Left kidney (tissue), 2 donors: Measurements from ENCODE around the gene OR7D2. TPM values are rescaled to one million over a fixed set of nuclear protein-coding genes. Genes with fewer than 3 reads are reported as not detected.

Experiments used
- DNase-seq: peaks from one replicate; pipeline ENCODE4 v3.0.0-alpha.2; 2013
- polyA plus RNA-seq: library from polyadenylated mRNA; unstranded; fragments of 120-200 nt; gene quantifications from one replicate; pipeline ENCODE4 v1.2.1, GENCODE V29; 2013; ENCODE audit not compliant: insufficient read length

The OR7D2 gene
- polyA plus RNA-seq, 1 donor, result 0.10 TPM

DNA sequence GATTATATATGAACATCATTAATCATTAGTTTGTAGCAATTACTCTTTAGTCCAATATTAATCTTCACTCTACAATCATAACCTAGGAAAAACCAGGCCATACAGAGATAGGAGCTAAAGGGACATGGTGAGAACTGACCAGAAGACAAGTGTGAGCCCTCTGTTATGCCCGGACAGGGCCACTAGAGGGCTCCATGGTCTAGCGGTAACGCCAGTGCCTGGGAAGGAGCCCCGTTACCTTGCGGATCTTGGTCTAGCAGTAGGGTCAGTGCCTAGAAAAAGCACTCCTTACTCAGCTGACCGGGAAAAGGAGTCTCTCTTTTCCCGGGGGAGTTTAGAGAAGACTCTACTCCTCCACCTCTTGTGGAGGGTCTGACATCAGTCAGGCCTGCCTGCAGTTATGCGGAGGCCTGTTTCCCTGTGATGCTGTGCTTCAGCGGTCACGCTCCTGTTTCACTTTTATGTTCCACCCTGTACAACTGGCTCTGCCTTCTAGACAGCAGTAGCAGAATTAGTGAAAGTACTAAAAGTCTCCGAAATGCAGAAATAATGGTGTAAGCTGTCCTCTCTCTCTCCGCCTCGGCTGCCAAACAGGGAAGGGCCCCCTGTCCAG, 26.8 kb downstream of the OR7D2 start:
- peak; percentile 59 for DNase-seq

DNA sequence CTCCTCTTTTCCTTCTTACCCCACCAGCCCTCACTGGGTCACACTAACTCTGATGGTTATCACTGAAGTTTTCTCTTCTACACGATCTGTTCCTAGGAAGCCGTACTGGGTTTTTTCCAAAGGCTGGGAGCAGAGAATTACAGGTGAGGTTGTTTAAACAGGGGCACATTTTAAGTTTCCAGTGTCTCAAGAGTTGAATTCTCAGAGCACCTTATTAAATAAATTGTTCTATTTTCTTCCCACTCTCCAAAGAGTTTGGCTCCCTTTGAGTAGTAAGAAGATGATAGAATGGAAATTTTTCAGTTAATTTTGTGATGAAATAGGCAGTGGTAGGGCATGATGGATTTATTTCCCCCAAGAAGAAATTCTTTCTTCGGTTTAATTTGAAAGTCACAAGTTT, 40.7 kb downstream of the OR7D2 start, which contains the start of gene OR7D4:
TSS of gene OR7D4 (minus strand) at position 101 of the 400 bp plus-strand sequence. CDS start 4,752 bp downstream, outside the sequence.
- no peak for DNase-seq

Other genes with a start within 250 kb of the OR7D2 start
- 0.05 TPM for gene MUC16, start 168.6 kb upstream of the OR7D2 start, polyA plus RNA-seq
- 0.08 TPM for gene OR1M1, start 91.9 kb upstream of the OR7D2 start, polyA plus RNA-seq
- 0.05 TPM for gene OR7G2, start 71.5 kb upstream of the OR7D2 start, polyA plus RNA-seq
- not detected for gene OR7G1, start 63.2 kb upstream of the OR7D2 start, polyA plus RNA-seq
- not detected for gene OR7G3, start 52.0 kb upstream of the OR7D2 start, polyA plus RNA-seq
- 41.9 TPM for gene ZNF317, start 38.6 kb upstream of the OR7D2 start, polyA plus RNA-seq
- gene OR7D4, start 40.6 kb downstream of the OR7D2 start, polyA plus RNA-seq, result 0.05 TPM
- not detected for gene OR7E24, start 72.0 kb downstream of the OR7D2 start, polyA plus RNA-seq
- gene ZNF699, start 130.9 kb downstream of the OR7D2 start, polyA plus RNA-seq, result 8.1 TPM
- 91.5 TPM for gene ZNF559, start 145.2 kb downstream of the OR7D2 start, polyA plus RNA-seq
- gene ZNF177, start 184.0 kb downstream of the OR7D2 start, polyA plus RNA-seq, result 14.3 TPM